Erythroblast (primary cell): ENCODE measurements around the gene ITSN1.
"Not testable (repeated sequence)": the region's sequence is repeated elsewhere in the genome, so short reads cannot be mapped to it uniquely, and the experiment has no call there.

Experiments
- DNase-seq, 2 experiments: peaks; one replicate each; lab custom pipeline; 2025; lab: John Stamatoyannopoulos, UW
- GATA1 ChIP-seq: IDR thresholded peaks from 2 replicates; pipeline ENCODE4 v1.6.1; 2011; ENCODE audit warnings: low read depth, mild to moderate bottlenecking, control low read depth, low read length, moderate library complexity
- POLR2A ChIP-seq: IDR thresholded peaks from 2 replicates; pipeline ENCODE4 v1.6.1; 2011; ENCODE audit warnings: mild to moderate bottlenecking, low read length

The ITSN1 gene

GRCh38 chr21:33767236-33767635 lies 124.9 kb downstream of the ITSN1 start:
- DNase-seq = no peak

DNA sequence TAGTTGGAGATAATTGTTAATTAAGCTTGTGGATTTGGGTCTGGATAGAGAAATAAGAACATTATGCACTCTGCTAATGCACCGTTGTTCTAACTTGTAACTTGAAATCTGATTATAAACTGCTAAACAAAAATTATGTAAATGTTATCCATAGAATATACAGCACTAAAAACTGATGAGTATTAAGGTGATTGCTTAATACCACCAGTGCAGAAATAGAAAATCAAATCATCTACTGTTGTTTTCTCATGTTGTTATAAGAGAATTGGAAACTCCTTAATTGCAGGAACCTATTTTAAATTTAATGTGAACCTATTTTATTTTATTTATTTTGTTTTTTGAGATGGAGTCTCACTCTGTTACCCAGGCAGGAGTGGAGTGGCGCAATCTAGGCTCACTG lies 125.7 kb downstream of the ITSN1 start:
- no peak for DNase-seq
- TF ChIP-seq POLR2A = no peak
- TF ChIP-seq GATA1 = no peak

More at GRCh38 chr21:33767236-33767635, 124.9 kb downstream of the ITSN1 start:
- TF ChIP-seq GATA1 = no peak
- TF ChIP-seq POLR2A = no peak

DNA sequence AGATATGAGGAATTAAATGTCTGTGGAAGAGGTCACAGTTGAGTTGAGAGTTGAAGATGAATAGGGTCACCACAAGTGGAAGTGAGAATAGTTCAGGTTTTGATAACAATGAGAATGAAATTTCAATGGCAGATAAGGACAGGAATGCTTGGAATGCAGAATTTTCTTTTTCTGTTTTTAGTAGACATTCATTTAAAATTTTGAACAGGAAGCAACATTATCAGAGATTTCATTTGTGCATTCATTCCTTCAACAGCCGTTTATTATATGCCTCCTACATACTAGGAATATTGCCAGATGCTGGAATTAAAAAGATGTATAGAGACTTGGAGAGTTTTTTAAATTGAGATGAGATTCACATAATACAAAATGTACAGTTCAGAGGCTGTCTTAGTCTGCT lies 126.8 kb downstream of the ITSN1 start:
- DNase-seq = no peak
- no peak for TF ChIP-seq GATA1
- no peak for TF ChIP-seq POLR2A

DNA sequence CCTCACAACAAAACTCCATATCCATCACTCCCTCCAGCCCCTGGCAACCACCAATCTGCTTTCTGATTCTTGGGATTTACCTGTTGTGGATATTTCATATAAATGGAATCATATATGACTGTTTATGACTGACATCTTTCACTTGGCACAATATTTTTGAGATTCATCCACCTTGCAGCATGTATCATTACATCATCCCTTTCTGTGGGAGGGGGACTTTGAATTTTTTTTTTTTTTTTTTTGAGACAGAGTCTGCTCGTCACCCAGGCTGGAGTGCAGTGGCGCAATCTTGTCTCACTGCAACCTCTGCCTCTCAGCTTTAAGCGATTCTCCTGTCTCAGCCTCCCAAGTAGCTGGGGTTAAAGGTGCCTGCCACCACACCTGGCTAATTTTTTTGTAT lies 128.2 kb downstream of the ITSN1 start:
- DNase-seq = no peak

GRCh38 chr21:33771976-33772375 lies 129.7 kb downstream of the ITSN1 start:
- no peak for TF ChIP-seq GATA1
- TF ChIP-seq POLR2A = no peak
- DNase-seq = no peak

More for the DNA sequence above, 128.2 kb downstream of the ITSN1 start:
- TF ChIP-seq GATA1 = no peak
- no peak for TF ChIP-seq POLR2A

DNA sequence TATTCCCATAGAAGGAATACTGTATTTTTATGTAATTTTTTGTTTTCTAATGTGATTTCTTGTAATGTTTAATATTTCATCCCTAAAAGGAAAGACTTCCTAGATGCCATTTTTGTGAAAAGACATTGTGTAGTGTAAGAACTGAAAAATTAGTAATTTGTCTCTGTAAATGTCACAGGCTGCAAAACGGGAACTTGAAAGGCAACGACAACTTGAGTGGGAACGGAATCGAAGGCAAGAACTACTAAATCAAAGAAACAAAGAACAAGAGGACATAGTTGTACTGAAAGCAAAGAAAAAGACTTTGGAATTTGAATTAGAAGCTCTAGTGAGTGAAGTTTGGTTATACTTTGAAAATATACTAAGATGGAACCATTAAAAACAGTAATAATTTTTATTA lies 132.2 kb downstream of the ITSN1 start:
- DNase-seq = no peak

DNA sequence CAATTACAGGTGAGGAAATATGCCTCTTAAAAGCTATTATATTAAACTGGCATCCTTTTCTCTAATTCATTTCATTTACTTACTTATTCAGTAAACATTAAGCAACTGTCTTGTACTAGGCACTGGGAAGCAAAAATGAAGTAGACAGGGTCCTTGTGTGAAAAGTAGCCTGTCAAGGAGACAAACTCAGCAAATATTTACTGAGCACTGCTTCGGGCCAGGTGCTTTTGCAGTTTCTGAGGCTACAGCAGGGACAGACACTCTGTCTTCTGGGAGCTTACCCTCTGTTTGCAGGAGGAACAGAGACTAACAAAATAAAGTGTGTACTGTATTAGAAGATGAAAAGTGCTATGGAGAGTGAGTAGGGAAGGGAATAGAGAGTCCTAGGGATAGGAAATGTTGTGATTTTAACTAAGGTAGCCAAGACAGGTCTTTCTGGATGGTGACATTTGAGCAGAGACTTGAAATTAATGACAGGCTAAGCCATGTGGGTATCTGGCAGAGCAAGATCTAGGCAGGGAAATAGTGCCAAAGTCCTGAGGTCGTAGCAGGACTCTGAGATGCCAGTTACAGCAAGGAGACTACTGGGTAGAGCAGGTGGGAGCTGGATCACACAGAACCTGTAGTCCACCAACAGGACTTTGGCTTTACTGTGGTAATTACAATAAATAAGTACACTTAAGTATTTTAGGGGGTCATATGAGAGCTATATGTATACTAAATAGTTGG lies 133.0 kb downstream of the ITSN1 start:
- no peak for DNase-seq
- TF ChIP-seq POLR2A (no peak), GATA1 (no peak)

More for the DNA sequence above, 132.2 kb downstream of the ITSN1 start:
- TF ChIP-seq POLR2A (no peak), GATA1 (no peak)

GRCh38 chr21:33780631-33781030 lies 138.3 kb downstream of the ITSN1 start:
- no peak for DNase-seq
- TF ChIP-seq POLR2A = no peak
- no peak for TF ChIP-seq GATA1

DNA sequence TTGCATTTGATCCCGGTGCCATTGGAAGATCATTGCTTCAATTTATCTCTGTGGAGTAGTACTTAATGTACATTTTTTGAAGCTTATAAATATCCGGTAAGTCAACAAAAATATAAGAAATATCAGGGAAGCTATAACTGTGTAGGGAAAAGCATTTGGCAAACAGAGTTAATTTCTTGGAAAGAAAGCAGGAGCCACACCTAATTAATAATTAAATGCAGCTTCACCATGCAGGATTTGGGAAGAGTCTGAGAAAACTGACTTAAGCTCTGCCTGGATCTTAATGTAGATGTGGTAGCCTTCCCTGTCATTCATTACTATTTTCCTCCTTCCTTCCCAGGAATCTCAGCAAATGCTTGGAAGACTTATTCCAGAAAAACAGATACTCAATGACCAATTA lies 138.8 kb downstream of the ITSN1 start:
- TF ChIP-seq POLR2A (no peak), GATA1 (no peak)

GRCh38 chr21:33783187-33783979 lies 141.1 kb downstream of the ITSN1 start:
- no peak for DNase-seq
- TF ChIP-seq POLR2A (no peak), GATA1 (no peak)

More for the DNA sequence above, 138.8 kb downstream of the ITSN1 start:
- DNase-seq = no peak

- TF ChIP-seq GATA1 = no peak
- no peak for TF ChIP-seq POLR2A
- DNase-seq = no peak
Observed at GRCh38 chr21:33787431-33787830, 145.1 kb downstream of the ITSN1 start.

DNA sequence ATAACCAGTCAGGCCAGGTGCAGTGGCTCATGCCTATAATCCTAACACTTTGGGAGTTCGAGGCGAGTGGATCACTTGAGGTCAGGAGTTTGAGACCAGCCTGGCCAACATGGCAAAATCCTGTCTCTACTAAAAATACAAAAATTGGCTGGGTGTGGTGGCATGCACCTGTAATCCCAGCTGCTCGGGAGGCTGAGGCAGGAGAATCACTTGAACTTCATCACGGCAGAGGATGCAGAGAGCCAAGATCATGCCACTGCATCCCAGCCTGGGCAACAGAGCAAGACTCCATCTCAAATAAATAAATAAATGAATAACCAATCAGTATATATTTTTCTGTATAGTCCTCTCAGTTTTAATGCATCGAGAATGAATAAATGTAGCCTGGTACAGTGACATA lies 146.1 kb downstream of the ITSN1 start:
- DNase-seq = not testable (repeated sequence)

- TF ChIP-seq POLR2A = no peak
- DNase-seq = no peak
Observed at GRCh38 chr21:33789697-33790096, 147.4 kb downstream of the ITSN1 start.

- TF ChIP-seq POLR2A = no peak
- no peak for TF ChIP-seq GATA1
- DNase-seq = no peak
Observed at GRCh38 chr21:33791073-33791472, 148.8 kb downstream of the ITSN1 start.

GRCh38 chr21:33794596-33794995 lies 152.3 kb downstream of the ITSN1 start:
- DNase-seq = no peak
- TF ChIP-seq POLR2A (no peak), GATA1 (no peak)
